ENCODE measurements around the gene TRIM22.
A peak's percentile ranks its signal among the peaks of the same experiment; 100 is the strongest.
"Not testable (repeated sequence)": the region's sequence is repeated elsewhere in the genome, so short reads cannot be mapped to it uniquely, and the experiment has no call there.

The TRIM22 gene

GRCh38 chr11:5671831-5672230, 17.8 kb upstream of the TRIM22 start:
- no peaks in the 10 kb centered on the region for H3K27me3 ChIP-seq
- H3K27ac ChIP-seq, result no peak overlapping the region
- no peaks in the 10 kb centered on the region for H3K4me1 ChIP-seq
- H3K36me3 ChIP-seq, result peaks cover 36 to 43% (median 43%) of the 10 kb centered on the region in 3 donors
- no peak overlapping the region for H3K4me3 ChIP-seq
- intact Hi-C loops (cut with DNase I; ENCODE audit: low total_unique reads), result no loop called here
- H3K9me3 ChIP-seq, result no peaks in the 10 kb centered on the region
- no peak for DNase-seq
- TF ChIP-seq CTCF (IDR thresholded peaks at IDR 0.05), result no peak

- no peak for TF ChIP-seq CTCF (IDR thresholded peaks at IDR 0.05)
- no peaks in the 10 kb centered on the region for H3K4me1 ChIP-seq
- no peak overlapping the region for H3K4me3 ChIP-seq
- H3K36me3 ChIP-seq, result peaks cover 38 to 44% (median 42%) of the 10 kb centered on the region in 3 donors
- no peaks in the 10 kb centered on the region for H3K27me3 ChIP-seq
- intact Hi-C loops (cut with DNase I; ENCODE audit: low total_unique reads), result no loop called here
- DNase-seq, result no peak
- no peak overlapping the region for H3K27ac ChIP-seq
- H3K9me3 ChIP-seq, result no peaks in the 10 kb centered on the region
These were observed 15.2 kb upstream of the TRIM22 start for GRCh38 chr11:5674391-5674790.

- peaks cover 24 to 33% (median 26%) of the 10 kb centered on the region in 3 donors for H3K36me3 ChIP-seq
- DNase-seq, result no peak
- intact Hi-C loops (cut with DNase I; ENCODE audit: low total_unique reads), result loop anchor here (10.0 kb wide), 1 partner anchor 75 kb away; no protein-coding TSS in a partner anchor
- no peaks in the 10 kb centered on the region for H3K9me3 ChIP-seq
- TF ChIP-seq CTCF (IDR thresholded peaks at IDR 0.05), result no peak
- H3K27ac ChIP-seq, result no peak overlapping the region
- H3K27me3 ChIP-seq, result no peaks in the 10 kb centered on the region
- peaks cover 0 to 20% (median 13%) of the 10 kb centered on the region in 4 donors for H3K4me1 ChIP-seq
- H3K4me3 ChIP-seq, result no peak overlapping the region
These were observed 9.8 kb upstream of the TRIM22 start for GRCh38 chr11:5679811-5680210.

- not testable (repeated sequence) for H3K27ac ChIP-seq, H3K4me3 ChIP-seq, H3K9me3 ChIP-seq, H3K27me3 ChIP-seq, DNase-seq
- Histone ChIP-seq H3K4me1 (peaks cover 0 to 25% (median 13%) of the 10 kb centered on the region in 4 donors), H3K36me3 (peaks cover 16 to 21% (median 18%) of the 10 kb centered on the region in 3 donors)
- intact Hi-C loops (cut with DNase I; ENCODE audit: low total_unique reads), result loop anchor here (10.0 kb wide), 1 partner anchor 78 kb away; no protein-coding TSS in a partner anchor
These were observed 6.6 kb upstream of the TRIM22 start for GRCh38 chr11:5682890-5683441.

- intact Hi-C loops (cut with DNase I; ENCODE audit: low total_unique reads), result loop anchor here (10.0 kb wide), 1 partner anchor 79 kb away; no protein-coding TSS in a partner anchor
- peaks cover 0 to 26% (median 13%) of the 10 kb centered on the region in 4 donors for H3K4me1 ChIP-seq
- H3K27me3 ChIP-seq, H3K9me3 ChIP-seq, DNase-seq: not testable (repeated sequence)
- H3K27ac ChIP-seq, result peak overlapping the region; percentile 82 to 93
- H3K4me3 ChIP-seq, result peak overlapping the region; percentile 48 to 61
- H3K36me3 ChIP-seq, result peaks cover 9 to 14% (median 11%) of the 10 kb centered on the region in 3 donors
These were observed 6.0 kb upstream of the TRIM22 start for GRCh38 chr11:5683620-5684019.

GRCh38 chr11:5684036-5684645, 5.4 kb upstream of the TRIM22 start:
- intact Hi-C loops (cut with DNase I; ENCODE audit: low total_unique reads), result loop anchor here (10.0 kb wide), 1 partner anchor 79 kb away; no protein-coding TSS in a partner anchor
- DNase-seq, result no peak
- H3K27me3 ChIP-seq, result no peaks in the 10 kb centered on the region

More at GRCh38 chr11:5684036-5684645, 5.4 kb upstream of the TRIM22 start:
- H3K4me3 ChIP-seq, result peak overlapping the region; percentile 48 to 61
- H3K9me3 ChIP-seq, result no peaks in the 10 kb centered on the region
- no peak for TF ChIP-seq CTCF (IDR thresholded peaks at IDR 0.05)
- H3K27ac ChIP-seq, result peak overlapping the region; percentile 82 to 93
- H3K4me1 ChIP-seq, result peaks cover 0 to 31% (median 13%) of the 10 kb centered on the region in 4 donors
- peaks cover 5 to 9% (median 6%) of the 10 kb centered on the region in 3 donors for H3K36me3 ChIP-seq
